ENCODE measurements around the gene PDZD4. TPM values are rescaled to one million over a fixed set of nuclear protein-coding genes. Genes with fewer than 3 reads are reported as not detected.

Gene PDZD4
- total RNA-seq, 6 experiments from 2014 or later: not detected

GRCh38 chrX:153830640-153831428 lies 490 bp upstream of the PDZD4 start:
- TF ChIP-seq CTCF (IDR thresholded peaks at IDR 0.05): no peak
- Mint-ChIP-seq H3K4me3 (no peak overlapping the region), H3K27ac (no peak overlapping the region), H3K9me3 (no peaks in the 10 kb centered on the region), H3K36me3 (ENCODE audit: low read depth) (no peaks in the 10 kb centered on the region), H3K27me3 (ENCODE audit: insufficient read depth) (peaks cover 14% of the 10 kb centered on the region), H3K4me1 (ENCODE audit: low read depth) (no peaks in the 10 kb centered on the region)
- DNase-seq: no peak

GRCh38 chrX:153829549-153829798 lies 870 bp downstream of the PDZD4 start:
- Mint-ChIP-seq H3K27ac (no peak overlapping the region), H3K9me3 (no peaks in the 10 kb centered on the region), H3K36me3 (ENCODE audit: low read depth) (no peaks in the 10 kb centered on the region), H3K4me1 (ENCODE audit: low read depth) (no peaks in the 10 kb centered on the region), H3K27me3 (ENCODE audit: insufficient read depth) (peaks cover 14% of the 10 kb centered on the region), H3K4me3 (no peak overlapping the region)
- no peak for TF ChIP-seq CTCF (IDR thresholded peaks at IDR 0.05)
- no peak for DNase-seq

- no peak for TF ChIP-seq CTCF (IDR thresholded peaks at IDR 0.05)
- H3K4me3 Mint-ChIP-seq: no peak overlapping the region
- H3K4me1 Mint-ChIP-seq (ENCODE audit: low read depth): no peaks in the 10 kb centered on the region
- H3K27me3 Mint-ChIP-seq (ENCODE audit: insufficient read depth): peaks cover 15% of the 10 kb centered on the region
- H3K27ac Mint-ChIP-seq: no peak overlapping the region
- H3K9me3 Mint-ChIP-seq: no peaks in the 10 kb centered on the region
- DNase-seq: no peak
- no peaks in the 10 kb centered on the region for H3K36me3 Mint-ChIP-seq (ENCODE audit: low read depth)
Measured at GRCh38 chrX:153828723-153829548, 1.4 kb downstream of the PDZD4 start.

GRCh38 chrX:153828308-153828707 lies 2.0 kb downstream of the PDZD4 start:
- no peak for TF ChIP-seq CTCF (IDR thresholded peaks at IDR 0.05)
- no peak for DNase-seq
- no peaks in the 10 kb centered on the region for H3K36me3 Mint-ChIP-seq (ENCODE audit: low read depth)
- H3K4me3 Mint-ChIP-seq: no peak overlapping the region
- H3K27me3 Mint-ChIP-seq (ENCODE audit: insufficient read depth): peaks cover 19% of the 10 kb centered on the region
- H3K4me1 Mint-ChIP-seq (ENCODE audit: low read depth): no peaks in the 10 kb centered on the region
- no peak overlapping the region for H3K27ac Mint-ChIP-seq
- H3K9me3 Mint-ChIP-seq: no peaks in the 10 kb centered on the region

- no peak overlapping the region for H3K4me3 Mint-ChIP-seq
- H3K27ac Mint-ChIP-seq: no peak overlapping the region
- no peak for TF ChIP-seq CTCF (IDR thresholded peaks at IDR 0.05)
- H3K9me3 Mint-ChIP-seq: no peaks in the 10 kb centered on the region
- peaks cover 19% of the 10 kb centered on the region for H3K27me3 Mint-ChIP-seq (ENCODE audit: insufficient read depth)
- DNase-seq: no peak
- no peaks in the 10 kb centered on the region for H3K4me1 Mint-ChIP-seq (ENCODE audit: low read depth)
- H3K36me3 Mint-ChIP-seq (ENCODE audit: low read depth): no peaks in the 10 kb centered on the region
Measured at GRCh38 chrX:153827903-153828302, 2.4 kb downstream of the PDZD4 start.
